Gastrocnemius medialis (tissue), 4 donors: ENCODE data around the gene XYLT1. TPM values are rescaled to one million over a fixed set of nuclear protein-coding genes. Genes with fewer than 3 reads are reported as not detected.

ENCODE experiments used
- ATAC-seq, 2 donors: fragments of 150-250 bp; one replicate each; pipeline ENCODE4 v1.9.1; 2016
- DNase-seq, 2 donors: peaks; one replicate each; pipeline ENCODE4 v3.0.0-alpha.2; 2019
- H3K27ac ChIP-seq, 4 donors: fragments of 200-600 bp; sonication (generic); 1 replicate in 1 of 4; 2 replicates in 3 of 4; pipeline ENCODE4 v1.5.1; 2016 to 2018; ENCODE audit warnings: mild to moderate bottlenecking in 2 of 4, moderate library complexity in 1 of 4
- H3K27me3 ChIP-seq, 3 donors: fragments of 200-600 bp; sonication (generic) in 2 of 3; 1 replicate in 1 of 3; 2 replicates in 2 of 3; pipeline versions ENCODE4 v1.5.1 to v1.6.0; 2016 to 2019; ENCODE audit warnings: mild to moderate bottlenecking in 1 of 3, moderate library complexity in 1 of 3
- H3K36me3 ChIP-seq, 2 donors: fragments of 200-600 bp; sonication (generic) in 1 of 2; one replicate each; pipeline ENCODE4 v1.5.1; 2017 to 2018
- H3K4me1 ChIP-seq, 2 donors: fragments of 200-600 bp; sonication (generic) in 1 of 2; one replicate each; pipeline ENCODE4 v1.5.1; 2016 to 2017; ENCODE audit warnings: mild to moderate bottlenecking in 2 of 2
- H3K4me3 ChIP-seq, 4 donors: fragments of 200-600 bp; sonication (generic) in 3 of 4; 1 replicate in 1 of 4; 2 replicates in 3 of 4; pipeline ENCODE4 v1.5.1; 2016 to 2019; ENCODE audit warnings: mild to moderate bottlenecking in 2 of 4
- H3K9me3 ChIP-seq, 3 donors: fragments of 200-600 bp; sonication (generic) in 2 of 3; 1 replicate in 1 of 3; 2 replicates in 2 of 3; pipeline ENCODE4 v1.5.1; 2016 to 2019
- CTCF ChIP-seq, 5 experiments: fragments of 450-650 bp in 3 of 5; fragments of 200-600 bp in 2 of 5; sonication (generic) in 2 of 5; IDR thresholded peaks in 4 of 5; conservative IDR thresholded peaks in 1 of 5; 1 replicate in 4 of 5; 2 replicates in 1 of 5; pipeline ENCODE4 v1.5.1; 2016 to 2019; ENCODE audit warnings: antibody characterized with exemption in 5 of 5, mild to moderate bottlenecking in 3 of 5, moderate library complexity in 3 of 5
- POLR2A ChIP-seq, 2 donors: fragments of 450-650 bp; IDR thresholded peaks; one replicate each; pipeline ENCODE4 v1.6.1; 2017; ENCODE audit warnings: antibody characterized with exemption in 2 of 2, mild to moderate bottlenecking in 2 of 2, moderate library complexity in 2 of 2
- in situ Hi-C, 4 donors: fragments of 200-750 bp; cut with MboI; loops; one replicate each; pipeline versions ENCODE4 v1.15.0 to v1.8.0; 2017; ENCODE audit warnings: low sequenced_read_pairs in 4 of 4
- intact Hi-C: fragments of 100-400 bp; cut with DNase I; formaldehyde crosslinking; loops from one replicate; pipeline ENCODE4 v1.15.1; 2023; ENCODE audit warnings: low total_unique reads
- total RNA-seq, 4 donors: library from RNA; depleted of rRNA; stranded (reverse); fragments of >200 nt; gene quantifications; one replicate each; pipeline versions ENCODE4 v1.1.0 to v1.2.3, GENCODE V29; 2016

XYLT1 gene
- total RNA-seq, 4 donors from 2014 or later, result 0.87 to 7.9 (median 1.4) TPM

- H3K36me3 ChIP-seq, result no peaks in the 10 kb centered on the region
- peaks cover 0 to 1% of the 10 kb centered on the region in 2 donors for H3K4me1 ChIP-seq
- H3K9me3 ChIP-seq, result no peaks in the 10 kb centered on the region
- H3K4me3 ChIP-seq, result no peak overlapping the region
- no peak overlapping the region for H3K27ac ChIP-seq
- intact Hi-C loops, result no loop called here
- no peaks in the 10 kb centered on the region for H3K27me3 ChIP-seq
- TF ChIP-seq POLR2A (IDR thresholded peaks at IDR 0.05), result no peak
- in situ Hi-C loops, result no loop called here
- ATAC-seq (no peak), DNase-seq (peak in 1 of 2 donors; percentile 27)
Measured at GRCh38 chr16:17318238-17318637, 152.5 kb downstream of the XYLT1 start.

DNA sequence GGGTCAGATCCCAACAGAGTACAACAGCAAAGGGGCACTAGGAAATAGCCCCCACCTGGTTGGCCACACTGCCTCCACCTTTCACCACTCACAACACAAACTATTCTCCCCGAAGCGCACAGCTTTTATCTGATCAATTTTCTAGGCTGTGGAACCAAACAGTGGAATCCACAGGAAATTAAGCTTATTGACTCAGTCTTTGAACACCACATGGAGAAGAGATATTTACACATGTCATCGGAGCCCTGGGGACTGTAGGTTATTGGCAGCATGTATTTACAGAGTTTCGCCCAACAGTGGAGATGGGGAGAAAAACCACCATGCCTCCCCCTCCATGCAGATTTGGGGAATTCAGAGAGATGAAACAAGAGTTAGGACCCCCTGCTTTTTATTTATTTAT, 154.8 kb downstream of the XYLT1 start:
- intact Hi-C loops (no loop called here), in situ Hi-C loops (no loop called here)
- Histone ChIP-seq H3K4me3 (no peak overlapping the region), H3K36me3 (no peaks in the 10 kb centered on the region), H3K27me3 (no peaks in the 10 kb centered on the region), H3K4me1 (peaks cover 5 to 6% of the 10 kb centered on the region in 2 donors), H3K9me3 (no peaks in the 10 kb centered on the region), H3K27ac (no peak overlapping the region)
- TF ChIP-seq CTCF (IDR thresholded peaks at IDR 0.05 in 4 of 5, conservative IDR thresholded peaks at IDR 0.05 in 1 of 5), result no peak
- TF ChIP-seq POLR2A (IDR thresholded peaks at IDR 0.05), result no peak
- no peak for DNase-seq
- ATAC-seq, result no peak

DNA sequence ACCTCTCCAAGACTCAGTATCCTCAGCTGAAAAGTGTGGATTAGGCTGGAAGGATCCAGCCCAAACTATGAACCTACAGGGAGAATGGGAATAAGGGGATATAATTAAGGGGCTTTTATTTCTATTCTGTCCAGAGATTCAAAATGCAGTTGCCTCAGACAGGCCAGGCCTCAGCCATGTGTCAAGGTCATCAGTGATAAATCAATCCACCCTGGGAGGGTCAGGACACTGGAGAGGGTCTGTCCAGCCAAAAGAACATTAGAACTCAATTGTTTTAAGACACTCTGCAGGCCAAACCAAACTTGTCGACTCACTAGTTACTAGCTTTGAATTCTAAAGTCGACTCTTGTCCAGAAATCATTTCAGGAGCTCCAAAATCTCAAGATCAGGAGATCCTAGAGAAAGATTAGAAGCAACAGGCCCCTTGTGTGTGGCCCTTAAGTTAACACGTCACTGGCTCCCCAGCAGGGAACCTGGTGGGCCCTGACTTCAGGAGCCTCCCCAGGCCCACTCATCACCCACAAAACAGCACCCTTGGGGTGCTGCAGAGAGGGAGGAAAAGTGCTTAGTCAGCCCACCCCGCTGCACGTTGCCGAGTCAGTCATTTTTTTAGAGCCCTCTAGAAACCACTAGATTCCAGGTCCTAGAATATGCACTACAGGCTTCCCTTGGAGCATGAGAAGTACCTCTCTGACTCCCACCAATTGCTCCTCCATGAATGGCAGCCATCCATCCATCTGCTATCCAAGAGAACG, 156.8 kb downstream of the XYLT1 start:
- Histone ChIP-seq H3K4me1 (peaks cover 5 to 6% of the 10 kb centered on the region in 2 donors), H3K36me3 (no peaks in the 10 kb centered on the region), H3K4me3 (no peak overlapping the region), H3K27ac (peak overlapping the region in 1 of 4 donors; percentile 18), H3K27me3 (no peaks in the 10 kb centered on the region), H3K9me3 (no peaks in the 10 kb centered on the region)
- ATAC-seq (no peak), DNase-seq (no peak)
- in situ Hi-C loops, result no loop called here
- TF ChIP-seq POLR2A (IDR thresholded peaks at IDR 0.05) (no peak), CTCF (IDR thresholded peaks at IDR 0.05 in 4 of 5, conservative IDR thresholded peaks at IDR 0.05 in 1 of 5) (no peak)
- intact Hi-C loops, result no loop called here

- ATAC-seq, result peak in 1 of 2 donors; percentile 19
- peak overlapping the region in 3 of 4 donors; percentile 27 to 44 (median 33) for H3K27ac ChIP-seq
- no peak for TF ChIP-seq CTCF (IDR thresholded peaks at IDR 0.05 in 4 of 5, conservative IDR thresholded peaks at IDR 0.05 in 1 of 5)
- TF ChIP-seq POLR2A (IDR thresholded peaks at IDR 0.05), result no peak
- no peaks in the 10 kb centered on the region for H3K36me3 ChIP-seq
- in situ Hi-C loops (no loop called here), intact Hi-C loops (no loop called here)
- no peaks in the 10 kb centered on the region for H3K9me3 ChIP-seq
- no peaks in the 10 kb centered on the region for H3K27me3 ChIP-seq
- H3K4me1 ChIP-seq, result peaks cover 5 to 6% of the 10 kb centered on the region in 2 donors
- DNase-seq, result no peak
- H3K4me3 ChIP-seq, result no peak overlapping the region
Measured at GRCh38 chr16:17313085-17313611, 157.6 kb downstream of the XYLT1 start.

- ATAC-seq (no peak), DNase-seq (no peak)
- Histone ChIP-seq H3K4me3 (no peak overlapping the region), H3K36me3 (no peaks in the 10 kb centered on the region), H3K9me3 (no peaks in the 10 kb centered on the region), H3K27me3 (no peaks in the 10 kb centered on the region), H3K27ac (no peak overlapping the region), H3K4me1 (peaks cover 5 to 6% of the 10 kb centered on the region in 2 donors)
- TF ChIP-seq CTCF (IDR thresholded peaks at IDR 0.05 in 4 of 5, conservative IDR thresholded peaks at IDR 0.05 in 1 of 5), result no peak
- no peak for TF ChIP-seq POLR2A (IDR thresholded peaks at IDR 0.05)
- in situ Hi-C loops, result no loop called here
- intact Hi-C loops, result no loop called here
Measured at GRCh38 chr16:17312094-17312710, 158.6 kb downstream of the XYLT1 start.
